ENCODE measurements around the gene RBFOX1.

Gene RBFOX1

GRCh38 chr16:7376227-7376626 is 43.6 kb downstream of the RBFOX1 start:
- no peak for DNase-seq

- no peak for DNase-seq
Observed at GRCh38 chr16:7377231-7377630, 44.6 kb downstream of the RBFOX1 start.

- no peak for DNase-seq
Observed at GRCh38 chr16:7378024-7378695, 45.5 kb downstream of the RBFOX1 start.

GRCh38 chr16:7380441-7380840 is 47.8 kb downstream of the RBFOX1 start:
- DNase-seq = no peak

GRCh38 chr16:7380911-7381310 is 48.3 kb downstream of the RBFOX1 start:
- no peak for DNase-seq

GRCh38 chr16:7381671-7382070 is 49.0 kb downstream of the RBFOX1 start:
- no peak for DNase-seq

GRCh38 chr16:7382521-7382920 is 49.9 kb downstream of the RBFOX1 start:
- no peak for DNase-seq

GRCh38 chr16:7390974-7391373 is 58.3 kb downstream of the RBFOX1 start:
- DNase-seq = no peak

GRCh38 chr16:7391694-7392093 is 59.0 kb downstream of the RBFOX1 start:
- DNase-seq = no peak

GRCh38 chr16:7392206-7392605 is 59.6 kb downstream of the RBFOX1 start:
- DNase-seq = no peak

GRCh38 chr16:7393680-7394079 is 61.0 kb downstream of the RBFOX1 start:
- DNase-seq = no peak

- no peak for DNase-seq
Observed at GRCh38 chr16:7394720-7395336, 62.2 kb downstream of the RBFOX1 start.

GRCh38 chr16:7397901-7398300 is 65.3 kb downstream of the RBFOX1 start:
- DNase-seq = no peak

- DNase-seq = no peak
Observed at GRCh38 chr16:7398536-7398935, 65.9 kb downstream of the RBFOX1 start.

GRCh38 chr16:7399296-7399695 is 66.7 kb downstream of the RBFOX1 start:
- no peak for DNase-seq

- DNase-seq = no peak
Observed at GRCh38 chr16:7400117-7400890, 67.7 kb downstream of the RBFOX1 start.

GRCh38 chr16:7404217-7404616 is 71.6 kb downstream of the RBFOX1 start:
- DNase-seq = no peak

- no peak for DNase-seq
Observed at GRCh38 chr16:7405166-7405565, 72.5 kb downstream of the RBFOX1 start.

- DNase-seq = no peak
Observed at GRCh38 chr16:7408700-7409365, 76.2 kb downstream of the RBFOX1 start.

GRCh38 chr16:7419441-7419840 is 86.8 kb downstream of the RBFOX1 start:
- DNase-seq = no peak

- no peak for DNase-seq
Observed at GRCh38 chr16:7420079-7420478, 87.4 kb downstream of the RBFOX1 start.

- no peak for DNase-seq
Observed at GRCh38 chr16:7420843-7421242, 88.2 kb downstream of the RBFOX1 start.

- DNase-seq = no peak
Observed at GRCh38 chr16:7421578-7421977, 88.9 kb downstream of the RBFOX1 start.
